ENCODE results near the gene EPHB1.
A peak's percentile ranks its signal among the peaks of the same experiment; 100 is the strongest.
"Not testable (repeated sequence)": the region's sequence is repeated elsewhere in the genome, so short reads cannot be mapped to it uniquely, and the experiment has no call there.

The EPHB1 gene

DNA sequence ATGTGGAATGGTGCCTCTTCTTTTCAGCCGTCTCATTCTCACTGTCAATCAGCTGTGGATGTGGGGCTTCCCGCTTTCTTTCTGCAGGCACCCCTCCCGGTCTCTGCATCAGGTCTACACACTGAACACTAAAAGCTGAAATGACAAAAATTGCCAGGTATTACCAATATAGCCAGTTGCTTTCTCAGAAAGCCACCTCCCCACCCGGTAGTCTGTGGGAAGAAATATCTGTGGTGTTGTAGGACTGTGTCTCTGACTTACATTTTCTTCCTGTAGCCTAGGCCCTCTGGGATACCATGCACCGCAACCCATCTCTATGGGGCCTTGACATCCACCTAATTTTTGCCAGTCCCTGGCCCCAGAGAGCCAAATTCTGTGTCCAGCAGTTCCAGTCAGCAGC is 19.2 kb upstream of the EPHB1 start:
- H3K27ac ChIP-seq = no peak overlapping the region
- H3K4me3 ChIP-seq = no peak overlapping the region

GRCh38 chr3:134776518-134776917 is 18.5 kb upstream of the EPHB1 start:
- Histone ChIP-seq H3K27ac (no peak overlapping the region), H3K4me3 (no peak overlapping the region)

DNA sequence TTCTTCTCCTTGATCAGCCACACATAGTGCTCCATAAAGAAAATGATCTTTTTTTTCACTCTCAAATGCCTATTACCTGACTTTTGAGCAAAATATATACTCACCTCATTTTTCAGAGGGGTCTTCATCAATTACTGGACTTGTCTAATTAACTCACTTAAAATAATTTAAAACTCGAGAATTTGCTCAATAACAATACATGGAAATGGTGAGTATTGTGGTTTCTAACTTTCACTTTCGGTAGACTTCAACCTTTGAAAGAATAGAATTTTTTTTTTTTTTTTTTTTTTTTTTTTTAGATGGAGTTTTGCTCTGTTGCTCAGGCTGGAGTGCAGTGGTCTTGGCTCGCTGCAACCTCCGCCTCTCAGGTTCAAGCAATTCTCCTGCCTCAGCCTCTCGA is 17.7 kb upstream of the EPHB1 start:
- no peak overlapping the region for H3K4me3 ChIP-seq
- H3K27ac ChIP-seq = no peak overlapping the region

GRCh38 chr3:134788283-134788682 is 6.8 kb upstream of the EPHB1 start:
- not testable (repeated sequence) for H3K4me3 ChIP-seq, H3K27ac ChIP-seq

DNA sequence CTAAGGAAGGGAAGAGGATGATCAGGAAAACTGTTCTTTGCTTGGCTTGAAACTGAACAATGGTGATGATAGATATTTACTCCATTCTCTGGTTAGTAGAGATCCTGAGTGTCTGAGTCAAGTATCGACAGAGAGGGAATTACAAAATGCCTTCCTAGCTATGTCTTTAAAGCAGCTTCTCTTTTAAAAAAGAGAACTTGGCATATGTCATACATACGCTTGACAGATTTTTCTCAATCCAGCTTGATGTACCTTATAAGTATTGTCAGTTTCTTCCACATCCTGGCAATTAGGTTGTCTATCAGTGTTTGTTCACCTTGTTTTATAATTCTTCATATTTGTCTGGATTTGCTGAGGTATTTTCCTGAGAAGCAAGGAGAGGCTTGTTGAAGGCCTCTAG is 5.0 kb upstream of the EPHB1 start:
- Histone ChIP-seq H3K27ac (no peak overlapping the region), H3K4me3 (no peak overlapping the region)

GRCh38 chr3:134791992-134792391 is 3.1 kb upstream of the EPHB1 start:
- H3K27ac ChIP-seq = no peak overlapping the region
- H3K4me3 ChIP-seq = no peak overlapping the region

- Histone ChIP-seq H3K27ac (no peak overlapping the region), H3K4me3 (no peak overlapping the region)
Observed at GRCh38 chr3:134792700-134793099, 2.4 kb upstream of the EPHB1 start.

GRCh38 chr3:134793562-134793961 is 1.5 kb upstream of the EPHB1 start:
- H3K4me3 ChIP-seq = no peak overlapping the region
- no peak overlapping the region for H3K27ac ChIP-seq

DNA sequence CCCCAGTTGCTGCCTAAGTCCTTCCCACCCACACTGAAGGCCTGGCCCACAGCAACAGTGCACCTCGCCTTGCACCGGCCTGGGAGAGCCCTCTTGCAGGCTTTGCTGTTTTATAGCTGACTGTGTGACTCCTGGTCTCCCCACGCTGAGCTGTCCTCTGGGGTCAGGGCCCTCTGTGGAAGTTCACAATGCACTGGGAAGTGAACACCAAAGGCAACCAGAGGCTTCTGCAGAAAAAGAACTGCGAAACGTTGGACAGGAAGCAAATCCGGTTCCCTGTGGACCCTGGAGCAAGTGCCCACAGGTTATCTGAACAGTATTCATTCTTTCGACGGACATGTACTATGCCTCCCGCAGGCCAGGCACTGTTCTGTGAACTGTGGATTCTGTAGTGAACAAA is 737 bp upstream of the EPHB1 start:
- no peak overlapping the region for H3K27ac ChIP-seq
- H3K4me3 ChIP-seq = no peak overlapping the region

- peak overlapping the region; percentile 19 to 63 (median 43) for H3K4me3 ChIP-seq
- peak overlapping the region in 4 of 21 experiments; percentile 6 to 50 (median 32) for H3K27ac ChIP-seq
Observed at GRCh38 chr3:134795746-134796280, 753 bp downstream of the EPHB1 start.

GRCh38 chr3:134796281-134797056 is 1.4 kb downstream of the EPHB1 start:
- Histone ChIP-seq H3K4me3 (peak overlapping the region; percentile 19 to 63 (median 43)), H3K27ac (no peak overlapping the region)

DNA sequence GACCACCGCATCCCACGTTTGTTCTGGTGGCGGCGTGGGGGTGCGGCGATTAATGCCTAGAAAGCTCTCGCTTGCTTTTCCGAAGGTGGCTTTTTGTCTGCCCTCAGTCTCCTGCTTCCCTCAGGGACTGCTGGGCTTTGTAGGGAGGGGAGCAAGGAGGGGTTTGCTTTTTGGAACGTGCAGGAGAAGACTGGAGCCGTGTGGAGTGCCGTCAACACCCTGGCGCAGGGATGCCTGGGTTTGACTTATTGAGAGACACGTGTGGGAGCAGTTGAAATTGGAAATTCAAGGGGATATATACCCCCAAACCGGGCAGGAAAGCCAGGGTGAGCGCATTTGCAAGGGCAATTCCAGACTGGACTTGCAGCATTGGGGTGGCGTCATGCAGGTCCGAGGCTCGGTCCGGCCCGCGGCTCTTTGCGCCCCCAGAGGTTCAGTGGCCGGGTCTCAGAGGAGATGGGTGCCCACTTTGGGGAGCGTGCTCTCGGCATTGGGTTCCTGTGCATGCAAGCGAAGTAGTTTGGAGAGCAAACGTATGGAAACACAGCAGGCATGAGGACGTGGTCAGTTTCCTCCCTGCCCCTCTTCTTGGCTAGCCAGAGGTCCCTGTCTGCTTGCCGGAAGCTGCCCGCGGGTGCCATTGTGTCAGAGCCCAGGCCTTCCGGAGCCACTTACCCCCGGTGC is 2.1 kb downstream of the EPHB1 start:
- no peak overlapping the region for H3K27ac ChIP-seq
- H3K4me3 ChIP-seq = peak overlapping the region in 5 of 7 experiments; percentile 19 to 63 (median 46)

GRCh38 chr3:134797741-134798451 is 2.8 kb downstream of the EPHB1 start:
- H3K4me3 ChIP-seq = no peak overlapping the region

GRCh38 chr3:134798681-134799311 is 3.7 kb downstream of the EPHB1 start:
- Histone ChIP-seq H3K27ac (no peak overlapping the region), H3K4me3 (no peak overlapping the region)

More at GRCh38 chr3:134797741-134798451, 2.8 kb downstream of the EPHB1 start:
- no peak overlapping the region for H3K27ac ChIP-seq

DNA sequence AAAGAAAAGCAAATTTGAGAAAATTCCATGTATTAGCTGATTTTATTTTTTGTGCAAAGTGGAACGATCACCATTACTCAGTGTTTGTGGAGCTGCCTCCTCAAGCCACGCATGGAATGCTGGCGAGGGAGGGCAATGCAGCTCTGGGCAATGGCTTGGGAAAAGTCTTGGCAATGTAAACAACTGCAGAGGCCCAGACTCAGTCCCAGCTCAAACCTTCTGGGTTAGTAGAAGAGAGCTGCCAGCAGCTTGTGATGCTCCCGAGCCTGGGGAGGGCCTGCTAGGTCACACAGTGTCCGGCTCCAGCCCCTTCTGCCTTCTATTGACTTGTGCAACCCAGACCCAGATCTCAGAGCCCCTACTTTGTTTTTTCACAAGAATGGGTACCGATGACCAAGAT is 4.3 kb downstream of the EPHB1 start:
- Histone ChIP-seq H3K4me3 (no peak overlapping the region), H3K27ac (no peak overlapping the region)

- Histone ChIP-seq H3K27ac (no peak overlapping the region), H3K4me3 (no peak overlapping the region)
Observed at GRCh38 chr3:134801204-134801958, 6.3 kb downstream of the EPHB1 start.

DNA sequence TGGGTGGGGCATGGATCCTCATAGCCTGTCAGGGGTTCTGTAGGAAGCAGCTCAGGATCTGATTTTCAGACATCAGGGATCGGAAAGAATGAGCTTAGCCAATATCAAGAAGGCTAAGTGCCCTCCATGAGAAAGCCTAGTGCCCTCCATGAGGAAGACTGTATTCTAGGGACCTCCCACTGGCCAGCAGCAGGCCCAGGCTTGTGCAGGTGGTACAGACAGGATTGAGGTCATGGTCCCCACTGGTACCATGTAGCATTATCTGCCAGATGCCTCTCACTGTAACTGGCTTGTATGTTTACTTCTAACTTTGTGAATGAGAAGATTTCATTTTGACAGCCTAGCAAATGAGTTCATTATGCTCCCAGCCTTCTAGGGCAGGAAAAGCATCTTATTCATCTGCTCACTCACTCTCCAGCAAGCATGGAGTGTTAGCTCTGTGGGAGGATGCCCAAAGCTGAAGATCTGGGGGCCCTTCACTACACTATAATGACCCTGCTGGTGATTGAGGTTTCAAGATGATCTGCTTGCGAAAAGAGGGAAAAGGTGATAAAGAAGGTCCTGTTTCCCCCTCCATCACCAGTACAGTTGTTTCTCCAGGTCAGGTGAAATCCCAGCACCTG is 7.5 kb downstream of the EPHB1 start:
- H3K4me3 ChIP-seq = no peak overlapping the region
- H3K27ac ChIP-seq = no peak overlapping the region

DNA sequence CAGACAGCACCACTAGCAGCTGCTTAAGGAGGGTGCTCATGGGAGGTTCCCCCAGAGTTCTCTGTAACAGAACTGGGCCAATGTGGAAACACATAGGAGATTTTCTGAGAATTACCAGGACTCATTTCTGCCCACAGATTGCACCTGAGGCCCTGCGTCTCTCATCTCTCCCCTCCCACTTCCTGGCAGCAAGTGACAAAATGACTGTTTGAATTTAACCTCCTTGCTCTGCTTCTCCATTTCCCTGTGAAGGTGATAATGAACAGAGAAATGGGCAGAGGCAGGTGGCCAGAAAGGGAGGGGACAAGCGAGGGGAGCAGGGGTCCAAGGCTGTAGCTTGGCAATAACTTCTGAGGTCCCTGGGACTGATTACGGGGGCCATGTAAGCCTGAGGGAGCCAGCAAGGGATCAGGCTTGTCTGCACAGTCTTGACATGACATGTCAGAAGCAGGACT is 8.0 kb downstream of the EPHB1 start:
- Histone ChIP-seq H3K4me3 (no peak overlapping the region), H3K27ac (no peak overlapping the region)

DNA sequence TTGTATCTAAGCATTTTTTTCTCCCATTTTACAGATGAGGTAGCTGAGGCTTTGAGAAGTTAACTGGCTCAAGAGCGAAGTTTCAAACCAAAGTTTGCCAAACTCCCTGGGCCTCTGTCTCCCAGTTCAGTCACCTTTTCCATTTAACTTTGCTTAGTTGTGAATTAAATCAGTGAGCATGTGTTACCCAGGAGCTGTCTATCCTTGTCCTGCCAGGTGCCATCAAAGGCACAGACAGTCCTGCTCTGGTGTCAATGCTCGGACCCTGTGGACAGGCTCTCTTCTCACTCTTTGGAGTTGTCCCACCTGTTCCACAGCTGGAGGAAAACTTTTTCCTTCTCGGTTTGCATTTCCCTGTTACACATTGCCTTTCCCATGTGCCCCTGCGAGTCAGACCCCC is 8.6 kb downstream of the EPHB1 start:
- Histone ChIP-seq H3K4me3 (no peak overlapping the region), H3K27ac (no peak overlapping the region)
